HepG2 (cell line): ENCODE data around the gene GDI1. TPM values are rescaled to one million over a fixed set of nuclear protein-coding genes. Genes with fewer than 3 reads are reported as not detected.

ENCODE experiments used
- ASH2L ChIP-seq: fragments of 300-600, 200-600 bp; sonication (generic); IDR thresholded peaks from 2 replicates; pipeline ENCODE4 v1.7.0; 2017; ENCODE audit warnings: low read depth, mild to moderate bottlenecking, moderate library complexity, mixed read lengths, low read length; ENCODE audit not compliant: insufficient read length
- ATF7 ChIP-seq, 2 experiments: fragments of 450-650 bp in 1 of 2; sonication (generic) in 1 of 2; formaldehyde crosslinking in 1 of 2; IDR thresholded peaks; 2 replicates each; pipeline versions ENCODE4 v1.4.0 to v1.6.1; 2016 to 2020; ENCODE audit warnings: antibody characterized with exemption in 1 of 2, mild to moderate bottlenecking in 1 of 2, missing genetic modification reagents in 1 of 2
- CHD4 ChIP-seq: fragments of 200-600 bp; sonication (generic); IDR thresholded peaks from 2 replicates; pipeline ENCODE4 v1.7.0; 2017; ENCODE audit warnings: mild to moderate bottlenecking, low read length, borderline replicate concordance
- CREM ChIP-seq, 2 experiments: sonication (generic) in 1 of 2; formaldehyde crosslinking in 1 of 2; IDR thresholded peaks; 2 replicates each; pipeline versions ENCODE4 v1.4.0 to v1.6.1; 2016 to 2020; ENCODE audit warnings: antibody characterized with exemption in 1 of 2, mild to moderate bottlenecking in 1 of 2, missing genetic modification reagents in 1 of 2
- DPF2 ChIP-seq: sonication (generic); formaldehyde crosslinking; IDR thresholded peaks from 2 replicates; pipeline ENCODE4 v1.4.0; 2020; ENCODE audit warnings: mild to moderate bottlenecking, low read depth, missing genetic modification reagents, borderline replicate concordance
- FLYWCH1 ChIP-seq: sonication (generic); formaldehyde crosslinking; IDR thresholded peaks from 2 replicates; pipeline ENCODE4 v1.8.1; 2023; ENCODE audit warnings: mild to moderate bottlenecking, missing genetic modification reagents
- JUN ChIP-seq: sonication (generic); formaldehyde crosslinking; IDR thresholded peaks from 2 replicates; pipeline ENCODE4 v1.4.0; 2020; ENCODE audit warnings: mild to moderate bottlenecking, missing genetic modification reagents
- KAT8 ChIP-seq: IDR thresholded peaks from 2 replicates; pipeline ENCODE4 v1.6.1; 2016; ENCODE audit warnings: missing genetic modification reagents, missing compliant biosample characterization
- NCOA1 ChIP-seq: sonication (generic); formaldehyde crosslinking; IDR thresholded peaks from 2 replicates; pipeline ENCODE4 v1.9.0; 2021; ENCODE audit warnings: missing genetic modification reagents
- NONO ChIP-seq, 2 experiments: fragments of 450-650 bp in 1 of 2; sonication (generic) in 1 of 2; formaldehyde crosslinking in 1 of 2; IDR thresholded peaks in 1 of 2; conservative IDR thresholded peaks in 1 of 2; 2 replicates each; pipeline versions ENCODE4 v1.6.1 to v1.8.0; 2017 to 2022; ENCODE audit warnings: mild to moderate bottlenecking in 1 of 2, missing genetic modification reagents in 1 of 2, moderate library complexity in 1 of 2
- PHF21A ChIP-seq: sonication (generic); formaldehyde crosslinking; IDR thresholded peaks from 2 replicates; pipeline ENCODE4 v1.5.0; 2020; ENCODE audit warnings: mild to moderate bottlenecking, missing genetic modification reagents
- RBM22 ChIP-seq: fragments of 200-400 bp; formaldehyde crosslinking; optimal IDR thresholded peaks from 2 replicates; pipeline ENCODE3; 2017; ENCODE audit warnings: mild to moderate bottlenecking, low read length, moderate library complexity
- TCF12 ChIP-seq, 2 experiments: fragments of 450-650 bp in 1 of 2; sonication (generic) in 1 of 2; formaldehyde crosslinking in 1 of 2; IDR thresholded peaks; 2 replicates each; pipeline versions ENCODE4 v1.6.1 to v1.8.0; 2017 to 2022; ENCODE audit warnings: antibody characterized with exemption in 1 of 2, mild to moderate bottlenecking in 1 of 2, missing genetic modification reagents in 1 of 2, moderate library complexity in 1 of 2
- THAP9 ChIP-seq: sonication (generic); formaldehyde crosslinking; IDR thresholded peaks from 2 replicates; pipeline ENCODE4; 2020; ENCODE audit warnings: missing genetic modification reagents, mild to moderate bottlenecking, borderline replicate concordance
- XBP1 ChIP-seq: sonication (generic); formaldehyde crosslinking; IDR thresholded peaks from 2 replicates; pipeline ENCODE4 v1.5.0; 2020; ENCODE audit warnings: missing genetic modification reagents
- YEATS2 ChIP-seq: sonication (generic); formaldehyde crosslinking; IDR thresholded peaks from 2 replicates; pipeline ENCODE4 v1.4.0; 2020; ENCODE audit warnings: missing genetic modification reagents, borderline replicate concordance
- ZC3H4 ChIP-seq: sonication (generic); formaldehyde crosslinking; IDR thresholded peaks from 2 replicates; pipeline ENCODE4 v1.4.0; 2020; ENCODE audit warnings: missing genetic modification reagents, borderline replicate concordance
- ZNF598 ChIP-seq: sonication (generic); formaldehyde crosslinking; IDR thresholded peaks from 2 replicates; pipeline ENCODE4 v1.5.1; 2020; ENCODE audit warnings: mild to moderate bottlenecking, missing genetic modification reagents, borderline replicate concordance
- ZNF775 ChIP-seq: sonication (generic); formaldehyde crosslinking; IDR thresholded peaks from 2 replicates; pipeline ENCODE4 v1.4.0; 2020; ENCODE audit warnings: missing genetic modification reagents, mild to moderate bottlenecking, moderate library complexity, borderline replicate concordance
- ZSCAN5A ChIP-seq: sonication (generic); formaldehyde crosslinking; IDR thresholded peaks from 2 replicates; pipeline ENCODE4 v1.8.0; 2022; ENCODE audit warnings: mild to moderate bottlenecking, missing genetic modification reagents, borderline replicate concordance
- polyA plus RNA-seq, 8 experiments: library from polyadenylated mRNA; depleted of rRNA in 3 of 8; stranded (reverse) in 7 of 8; unstranded in 1 of 8; fragments of >200 nt; fragmentation: Illumina TruSeq in 4 of 8; extraction: Trizol in 4 of 8; gene quantifications; 2 replicates each; pipeline versions ENCODE4 v1.2.1 to v1.2.3, GENCODE V29; 2011 to 2016; ENCODE audit warnings: low read depth in 4 of 8, missing spikeins in 1 of 8, mixed read lengths in 1 of 8; ENCODE audit not compliant: insufficient read depth in 1 of 8
- total RNA-seq, 5 experiments: library from RNA; depleted of rRNA; stranded (reverse); fragments of >200 nt; fragmentation: Illumina TruSeq; extraction: Trizol; gene quantifications; 2 replicates each; pipeline ENCODE4 v1.2.3, GENCODE V29; 2016; ENCODE audit warnings: low read depth in 1 of 5

GDI1 gene
- total and polyA plus RNA-seq, 2 of the 13 experiments (the other 11 are each of a cell fraction or from before 2014, with no cell fraction given): 17.4 to 105 TPM

- TF ChIP-seq NONO (IDR thresholded peaks at IDR 0.05) (no peak), NONO (CRISPR knock-in tag; conservative IDR thresholded peaks at IDR 0.05) (peak; percentile 68; the same call in 1 of the 2 replicates), CREM (IDR thresholded peaks at IDR 0.05) (no peak), CREM (CRISPR knock-in tag; IDR thresholded peaks at IDR 0.05) (no peak), KAT8 (peak; percentile 42; the same call in 1 of the 2 replicates), ATF7 (IDR thresholded peaks at IDR 0.05) (no peak), ATF7 (CRISPR knock-in tag; IDR thresholded peaks at IDR 0.05) (no peak), THAP9 (CRISPR knock-in tag) (no peak), RBM22 (no peak), XBP1 (CRISPR knock-in tag) (no peak), ZC3H4 (CRISPR knock-in tag) (no peak), CHD4 (no peak), ZNF775 (no peak), FLYWCH1 (no peak), ASH2L (peak; percentile 71), YEATS2 (CRISPR knock-in tag) (0 out of 2 replicates have a peak, but pooled peaks have one; percentile 36), TCF12 (IDR thresholded peaks at IDR 0.05) (no peak), TCF12 (CRISPR knock-in tag; IDR thresholded peaks at IDR 0.05) (no peak), DPF2 (CRISPR knock-in tag) (no peak), ZNF598 (no peak), JUN (CRISPR knock-in tag) (no peak), ZSCAN5A (no peak), PHF21A (CRISPR knock-in tag) (peak; percentile 62; the same call in 1 of the 2 replicates), NCOA1 (CRISPR knock-in tag) (no peak)
Measured at GRCh38 chrX:154428176-154429171, 8.5 kb upstream of the GDI1 start, which contains the start of gene ATP6AP1 (continued).
